Activated CD4-positive, CD25-positive, alpha-beta regulatory T cell treated with anti-CD3 and anti-CD28 coated beads, Interleukin-2, amount 50 U/mL, for 72 hours (primary cell): ENCODE data around the gene RASGEF1C.
"Not testable (repeated sequence)": the region's sequence is repeated elsewhere in the genome, so short reads cannot be mapped to it uniquely, and the experiment has no call there.

Experiments used
- DNase-seq: peaks from one replicate; pipeline ENCODE4 v3.0.0; 2021

Gene RASGEF1C

DNA sequence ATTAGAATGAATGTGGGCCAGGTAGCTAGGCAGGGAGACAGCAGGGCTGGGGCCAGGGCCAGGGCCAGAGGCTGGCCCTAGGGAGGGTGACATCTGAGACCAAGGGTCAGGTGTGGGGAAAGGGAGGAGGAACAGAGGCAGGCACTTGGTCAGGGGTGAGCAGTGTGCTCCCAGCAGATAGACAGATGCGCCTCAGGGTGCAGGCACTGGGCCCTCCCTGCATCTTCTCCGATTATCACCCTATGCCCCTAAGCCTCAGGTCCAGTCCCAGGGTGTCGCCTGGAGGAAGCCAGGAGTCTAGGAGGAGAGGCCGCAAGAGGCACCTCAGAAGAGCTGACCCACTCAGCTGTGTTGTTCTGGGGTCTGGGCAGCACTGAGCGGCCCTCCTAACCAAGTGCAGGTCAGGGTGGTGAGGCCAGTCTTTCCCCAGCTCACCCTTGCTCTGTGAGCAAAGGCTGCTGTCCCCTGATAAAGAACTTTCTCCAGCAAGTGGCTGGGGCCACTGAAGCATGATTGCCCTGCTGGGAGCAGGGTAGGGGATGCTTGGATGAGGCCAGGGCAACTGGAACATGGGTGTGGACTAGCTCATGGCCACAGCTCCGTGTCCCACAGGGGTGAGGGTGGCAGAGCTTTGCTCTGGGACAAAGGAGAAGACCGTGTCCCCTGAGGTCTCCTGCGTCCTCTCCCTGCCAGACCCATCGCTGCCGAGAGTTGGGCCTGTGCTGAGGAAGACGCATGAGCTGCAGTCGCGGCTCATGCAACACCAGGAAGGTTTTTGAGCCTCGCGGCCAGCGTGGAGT lies 2.1 kb upstream of the RASGEF1C start:
- DNase-seq, result no peak

- not testable (repeated sequence) for DNase-seq
Observed at GRCh38 chr5:180210077-180210476, 1.1 kb upstream of the RASGEF1C start.

GRCh38 chr5:180208435-180209081 lies 453 bp downstream of the RASGEF1C start:
- DNase-seq, result no peak

DNA sequence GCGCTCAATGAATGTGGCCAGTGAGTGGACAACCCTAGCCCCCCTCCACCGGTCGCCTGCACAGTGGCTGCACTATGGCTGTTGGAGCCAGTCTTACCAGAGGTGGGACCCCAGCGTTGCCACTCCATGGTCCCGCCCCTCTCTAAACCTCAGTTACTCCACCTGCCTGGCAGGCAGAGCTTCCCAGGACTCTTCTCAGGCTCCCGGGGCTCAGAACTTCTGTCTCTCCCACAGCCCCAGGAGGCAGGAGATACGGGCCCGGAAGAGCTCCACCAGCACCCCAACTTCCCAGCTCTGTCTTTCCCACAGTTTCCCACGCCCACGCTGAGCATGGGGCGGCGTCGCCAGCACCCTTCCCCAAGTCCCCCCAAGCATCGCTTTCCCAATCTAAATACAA lies 975 bp downstream of the RASGEF1C start:
- no peak for DNase-seq

- DNase-seq, result no peak
Observed at GRCh38 chr5:180207593-180207992, 1.4 kb downstream of the RASGEF1C start.

- DNase-seq, result no peak
Observed at GRCh38 chr5:180206993-180207392, 2.0 kb downstream of the RASGEF1C start.

GRCh38 chr5:180205916-180206315 lies 3.1 kb downstream of the RASGEF1C start:
- no peak for DNase-seq

GRCh38 chr5:180204276-180204819 lies 4.7 kb downstream of the RASGEF1C start:
- no peak for DNase-seq

DNA sequence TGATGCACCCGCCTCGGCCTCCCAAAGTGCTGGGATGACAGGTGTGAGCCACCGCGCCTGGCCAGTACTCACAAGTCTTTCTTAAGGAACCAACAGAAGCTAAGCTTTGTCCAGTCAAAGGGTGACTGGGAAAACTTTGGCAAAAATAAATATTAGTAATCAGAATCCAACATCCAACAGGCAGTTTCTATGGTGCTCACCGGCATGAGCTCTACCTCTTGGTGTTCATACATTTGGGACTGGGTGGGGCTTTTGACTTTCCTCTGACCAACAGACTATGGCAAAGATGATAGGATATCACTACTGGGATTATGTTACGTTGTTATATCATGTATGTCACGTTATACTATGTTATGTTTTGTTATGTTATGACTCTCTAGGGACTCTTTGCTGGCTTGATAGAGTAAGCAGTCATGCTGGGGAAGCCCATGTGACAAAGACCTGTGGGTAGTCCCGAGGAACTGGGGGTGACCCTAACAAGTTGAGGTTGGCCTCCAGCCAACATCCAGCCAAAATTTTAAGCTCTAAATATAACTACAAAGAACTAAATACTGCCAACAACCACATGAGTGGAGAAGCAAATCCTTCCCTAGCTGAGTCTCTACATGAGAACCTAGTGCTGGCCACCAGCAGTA lies 6.0 kb downstream of the RASGEF1C start:
- DNase-seq, result no peak

GRCh38 chr5:180201051-180201987 lies 7.7 kb downstream of the RASGEF1C start:
- no peak for DNase-seq

DNA sequence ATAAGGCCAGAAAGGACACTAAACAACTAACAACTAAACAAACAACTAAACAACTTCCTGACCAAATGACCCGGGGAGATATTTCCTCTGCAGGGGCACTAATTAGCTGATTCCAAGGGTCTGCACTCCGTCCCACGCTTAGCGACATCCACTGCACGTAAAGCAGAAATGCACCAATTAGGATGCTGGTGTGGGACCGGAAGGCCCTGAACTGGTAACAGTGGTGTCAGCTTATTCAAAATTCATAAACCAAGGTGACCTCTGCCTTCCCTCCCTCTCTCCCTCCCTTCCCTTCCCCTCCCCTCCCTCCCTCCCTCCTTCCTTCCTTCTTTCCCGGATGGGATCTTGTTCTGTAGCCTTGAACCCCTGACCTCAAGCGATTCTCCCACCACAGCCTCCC lies 9.6 kb downstream of the RASGEF1C start:
- DNase-seq, result no peak

- no peak for DNase-seq
Observed at GRCh38 chr5:180198208-180198607, 10.8 kb downstream of the RASGEF1C start.

DNA sequence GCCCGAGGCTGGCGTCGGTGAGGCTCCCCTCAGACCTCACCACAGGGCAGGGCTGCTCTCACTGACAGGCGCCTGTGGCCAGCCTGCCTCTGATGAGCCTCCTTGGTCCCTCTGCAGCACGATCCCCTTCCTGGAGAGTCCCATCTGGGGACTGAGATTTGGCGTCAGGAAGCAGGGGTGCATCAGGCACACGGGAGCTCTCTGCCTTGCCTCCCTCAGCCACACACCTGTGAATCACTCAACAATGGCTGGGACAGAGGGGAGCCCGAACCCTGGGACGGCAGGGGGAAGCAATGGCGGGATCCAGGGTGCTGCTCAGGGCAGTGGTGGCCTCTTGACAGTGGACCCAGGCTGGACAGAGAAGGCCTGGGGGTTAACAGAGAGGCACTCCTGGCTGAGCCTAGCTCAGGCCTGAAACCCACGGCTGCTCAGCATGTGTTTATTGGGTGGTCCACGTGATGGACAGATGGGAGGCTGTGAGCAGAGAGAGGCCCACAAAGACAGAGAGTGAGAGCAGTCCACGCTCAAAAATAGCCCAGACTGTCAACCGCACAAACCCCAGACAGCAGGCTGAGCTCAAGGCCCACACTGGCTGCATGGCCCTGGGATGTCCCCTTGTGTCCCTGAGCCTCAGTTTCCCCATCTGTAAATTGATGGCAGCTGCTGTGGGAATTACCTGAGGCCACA lies 11.9 kb downstream of the RASGEF1C start:
- DNase-seq, result no peak

DNA sequence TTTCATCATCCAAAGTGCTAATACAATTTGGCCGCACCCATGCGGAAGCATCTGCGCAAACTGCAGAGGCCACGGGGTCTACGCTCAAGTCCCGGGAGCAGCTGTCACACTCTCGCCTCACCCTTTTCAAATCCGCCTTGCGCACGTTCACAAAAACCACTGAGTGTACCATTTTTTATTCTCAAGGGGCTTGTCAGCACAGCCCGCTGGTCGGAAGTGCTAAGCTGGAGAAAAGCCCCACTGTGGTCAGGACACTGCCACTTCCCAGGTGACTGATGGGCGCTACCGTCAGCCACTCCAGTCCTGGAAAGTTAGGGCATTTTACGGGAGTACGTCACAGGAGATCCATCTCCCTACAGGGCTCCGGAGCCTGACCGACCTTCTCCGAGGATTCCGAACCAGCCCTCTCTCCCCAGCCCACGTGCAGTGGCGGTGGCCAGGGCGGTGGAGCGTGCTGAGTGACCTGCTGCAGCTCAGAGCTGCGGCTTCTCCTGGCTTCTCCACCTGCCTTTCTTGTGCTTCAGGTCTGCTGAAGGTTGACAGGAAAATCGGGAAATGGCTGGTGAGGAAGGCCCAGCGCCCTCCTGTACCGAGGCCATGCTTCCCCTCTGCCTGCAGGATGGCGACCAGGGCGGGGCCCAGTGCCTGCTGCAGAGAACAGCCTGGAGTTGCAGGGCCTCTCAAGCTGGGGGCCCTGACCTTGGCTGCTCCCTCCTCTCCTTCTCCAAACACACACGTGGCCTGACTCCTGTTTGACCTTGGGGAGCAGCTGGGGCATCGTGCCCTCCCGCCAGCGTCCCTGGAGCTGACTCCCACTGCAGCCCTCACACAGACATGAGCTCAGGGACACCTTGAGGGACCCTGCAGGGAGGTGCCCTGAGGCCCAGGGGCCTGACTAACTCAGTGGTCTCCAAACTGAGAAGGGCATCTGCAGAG lies 14.3 kb downstream of the RASGEF1C start:
- DNase-seq, result no peak

- DNase-seq, result no peak
Observed at GRCh38 chr5:180193749-180194375, 15.1 kb downstream of the RASGEF1C start.

DNA sequence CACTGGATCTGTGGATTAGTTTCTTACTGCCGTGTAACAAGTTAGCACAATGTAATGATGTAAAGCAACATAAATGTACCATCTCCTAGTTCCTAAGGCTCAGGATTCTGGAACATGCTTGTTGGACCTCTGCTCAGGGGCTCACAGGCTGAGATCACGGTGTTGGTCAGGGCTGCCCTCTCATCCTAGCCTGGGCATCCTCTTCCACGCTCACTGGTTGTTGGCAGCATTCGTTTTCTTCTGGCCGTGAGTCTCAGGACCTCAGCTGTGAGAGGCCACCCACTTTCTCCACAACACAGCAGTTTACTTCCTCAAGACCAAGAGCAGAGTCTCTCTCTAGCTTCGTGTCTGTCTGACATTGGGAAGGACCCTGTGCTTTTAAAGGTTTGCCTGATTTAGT lies 17.3 kb downstream of the RASGEF1C start:
- DNase-seq, result no peak

GRCh38 chr5:180187767-180188166 lies 21.2 kb downstream of the RASGEF1C start:
- no peak for DNase-seq

DNA sequence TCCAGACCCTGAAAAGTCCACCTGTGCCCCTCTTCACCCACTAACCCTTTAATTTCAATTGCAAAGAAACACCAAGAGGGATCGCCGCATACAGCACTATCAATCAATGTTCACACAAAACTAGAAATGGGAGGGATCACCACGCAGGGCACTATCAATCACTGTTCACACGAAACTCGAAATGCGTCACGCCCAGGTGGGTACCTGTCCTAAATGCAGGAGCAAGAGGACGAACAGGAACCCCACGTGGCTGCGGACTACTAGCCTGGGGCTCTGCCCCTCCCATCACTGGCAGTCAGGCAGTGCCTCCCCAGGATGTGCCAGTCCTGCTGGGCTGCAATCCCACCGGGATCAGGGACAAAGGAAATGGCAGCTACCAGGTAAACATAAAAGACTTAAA lies 28.2 kb downstream of the RASGEF1C start:
- DNase-seq, result no peak

GRCh38 chr5:180180421-180180820 lies 28.6 kb downstream of the RASGEF1C start:
- no peak for DNase-seq
